ENCODE measurements around the gene UBE2J2.

GRCh38 chr1:1215080-1215676 is 58.5 kb downstream of the UBE2J2 start:
- no peak for TF ChIP-seq POLR2A (IDR thresholded peaks at IDR 0.05)
- no peak for TF ChIP-seq CTCF (IDR thresholded peaks at IDR 0.05)
